Aorta (tissue), 5 donors: ENCODE data around the gene ISCA1. TPM values are rescaled to one million over a fixed set of nuclear protein-coding genes. Genes with fewer than 3 reads are reported as not detected.

Experiments used
- ATAC-seq: fragments of 200-7000 bp; cut with Tn5 transposase; one replicate; pipeline ENCODE4 v1.9.1; 2022; ENCODE audit warnings: moderate library complexity; ENCODE audit not compliant: low FRiP score
- DNase-seq, 2 donors: peaks; one replicate each; pipeline ENCODE4 v3.0.0-alpha.2; 2020
- H3K27ac ChIP-seq, 2 donors: one replicate each; pipeline ENCODE4 v1.5.1; 2013; ENCODE audit warnings: low read length in 2 of 2, mild to moderate bottlenecking in 2 of 2, moderate library complexity in 2 of 2, control low read depth in 1 of 2, inconsistent platforms in 1 of 2, low read depth in 1 of 2
- H3K27me3 ChIP-seq, 2 donors: one replicate each; pipeline ENCODE4 v1.6.1; 2013; ENCODE audit warnings: control low read depth in 1 of 2, low read length in 1 of 2, mild to moderate bottlenecking in 1 of 2, moderate library complexity in 1 of 2; ENCODE audit not compliant: insufficient read depth in 2 of 2, control insufficient read depth in 1 of 2
- H3K36me3 ChIP-seq, 2 donors: one replicate each; pipeline ENCODE4 v1.6.1; 2013; ENCODE audit warnings: control low read depth in 1 of 2, low read length in 1 of 2, mild to moderate bottlenecking in 1 of 2; ENCODE audit not compliant: insufficient read depth in 2 of 2, control insufficient read depth in 1 of 2
- H3K4me1 ChIP-seq, 2 donors: one replicate each; pipeline ENCODE4 v1.6.1; 2013; ENCODE audit warnings: low read length in 2 of 2, control low read depth in 1 of 2, mild to moderate bottlenecking in 1 of 2, moderate library complexity in 1 of 2; ENCODE audit not compliant: insufficient read depth in 2 of 2, control insufficient read depth in 1 of 2
- H3K4me3 ChIP-seq, 2 donors: one replicate each; pipeline ENCODE4 v1.5.1; 2013; ENCODE audit warnings: low read length in 2 of 2, control low read depth in 1 of 2, mild to moderate bottlenecking in 1 of 2
- H3K9me3 ChIP-seq: one replicate; pipeline ENCODE4 v1.6.1; 2013; ENCODE audit warnings: mild to moderate bottlenecking, low read length; ENCODE audit not compliant: control insufficient read depth
- WGBS, 2 donors: extraction: QIAGEN DNeasy Blood & Tissue Kit; methylation state at CpG; one replicate each; pipeline ENCODE4 v1.1.7; 2013; 5-methylcytosine and 5-hydroxymethylcytosine counted together
- intact Hi-C, 2 donors: fragments of 100-400 bp; cut with DNase I; formaldehyde crosslinking; loops; one replicate each; pipeline versions ENCODE4 v1.14.2 to v1.15.0; 2022
- long read RNA-seq, 2 donors: library from polyadenylated mRNA; unstranded; transcript quantifications; one replicate each; pipeline ENCODE4 v2.0.0, GENCODE V29; 2020 to 2021
- polyA plus RNA-seq, 2 donors: library from polyadenylated mRNA; stranded (reverse); fragments of 200-250 nt; gene quantifications; one replicate each; pipeline ENCODE4 v1.2.3, GENCODE V29; 2013
- total RNA-seq, 2 donors: library from RNA; stranded (reverse); fragmentation: NEBNext Ultra II Directional; extraction: Animal tissue kit (Norgen Biotek cat#: 25700); gene quantifications; one replicate each; pipeline ENCODE4 v1.2.1, GENCODE V29; 2021
- donor health status: healthy with polysubstance abuse.
- donor health status: Bipolar disorder and iron deficiency.
- donor health status: DM: no; HTN: no; CAD: no.
- donor health status: DM: no; HTN: no; CAD: no.
- donor health status: DM: yes; HTN: yes; CAD: no.

ISCA1 gene
- total RNA-seq (10 to 100 TPM; 24.1 to 25.1 TPM), polyA plus RNA-seq (10 to 100 TPM; 45.4 to 53.6 TPM)
- long read RNA-seq, donor 1, transcript ISCA1-203 (4 exons, 1,958 nt): major isoform, 89 of 96 reads
- long read RNA-seq, donor 1, partial matches to known transcripts: 1 of 96 reads
- long read RNA-seq, donor 1, other reads (novel, unspliced or antisense): 6 of 96 reads
- long read RNA-seq, donor 2, transcript ISCA1-203 (4 exons, 1,958 nt): major isoform, 14 of 20 reads
- long read RNA-seq, donor 2, partial matches to known transcripts: 0 of 20 reads
- long read RNA-seq, donor 2, other reads (novel, unspliced or antisense): 6 of 20 reads

DNA sequence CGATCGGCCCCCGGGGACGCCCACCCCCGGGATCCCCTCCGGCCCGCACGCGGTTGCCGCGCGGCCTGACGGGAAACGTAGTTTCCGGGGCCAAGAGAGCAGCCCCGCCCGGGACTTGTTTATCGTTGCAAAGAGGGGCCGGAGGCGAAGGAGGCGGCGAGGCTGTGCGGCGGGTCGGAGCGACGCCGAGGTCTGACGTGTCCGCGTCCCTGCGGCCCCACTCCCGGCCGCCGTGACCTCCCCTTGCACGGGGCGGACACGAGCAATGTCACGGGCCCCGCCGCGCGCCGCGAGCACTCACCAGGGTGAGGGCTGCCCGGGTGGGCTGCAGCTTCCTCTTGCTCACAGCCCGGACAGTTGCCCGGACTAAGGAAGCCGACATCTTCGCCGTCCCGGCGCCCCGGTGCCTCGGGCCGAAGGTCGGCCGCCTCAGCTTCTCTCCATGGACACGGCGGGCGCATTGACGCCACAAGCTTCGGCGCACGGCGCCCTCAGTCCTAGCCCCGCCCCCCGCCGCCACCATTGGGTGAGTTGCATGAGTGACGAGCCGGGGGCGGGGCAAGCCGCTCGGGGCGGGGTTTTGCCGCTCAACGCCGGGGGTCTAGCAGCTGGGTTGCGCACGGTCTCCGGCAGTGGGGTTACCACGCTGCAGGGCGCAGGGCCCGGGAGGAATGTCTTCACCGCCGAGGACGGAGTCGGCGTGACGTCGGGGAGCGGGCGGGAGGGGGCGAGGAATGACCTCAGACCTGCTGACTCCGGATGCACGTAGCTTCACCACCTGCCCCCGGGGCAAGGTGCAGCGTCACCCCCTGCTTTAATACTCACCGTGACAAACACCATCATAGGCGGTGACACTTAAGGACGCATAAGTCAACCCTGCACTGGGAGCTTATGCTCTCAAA, at the start of gene ISCA1:
Gene ISCA1, minus strand, starts transcription at position 462 of the 902 bp plus-strand sequence. Its CDS starts 80 bp downstream, at position 382.
- DNase-seq: peak; percentile 98 to 99
- ATAC-seq: peak; percentile 99
- intact Hi-C loops: loop anchor here in 1 of 2 donors (2.0 kb wide), 1 partner anchor 342 kb away; the partner anchor contains the start of gene NAA35
- Histone ChIP-seq H3K27me3 (no peaks in the 10 kb centered on the region), H3K4me3 (peak within 1 kb of the TSS; percentile 57 to 68), H3K36me3 (no peaks in the 10 kb centered on the region), H3K9me3 (no peaks in the 10 kb centered on the region), H3K27ac (peak within 1 kb of the TSS in 1 of 2 donors; percentile 72), H3K4me1 (no peaks in the 10 kb centered on the region)
- WGBS, 2 donors: 1% methylated on average over 90 to 101 of the region's 101 CpGs

DNA sequence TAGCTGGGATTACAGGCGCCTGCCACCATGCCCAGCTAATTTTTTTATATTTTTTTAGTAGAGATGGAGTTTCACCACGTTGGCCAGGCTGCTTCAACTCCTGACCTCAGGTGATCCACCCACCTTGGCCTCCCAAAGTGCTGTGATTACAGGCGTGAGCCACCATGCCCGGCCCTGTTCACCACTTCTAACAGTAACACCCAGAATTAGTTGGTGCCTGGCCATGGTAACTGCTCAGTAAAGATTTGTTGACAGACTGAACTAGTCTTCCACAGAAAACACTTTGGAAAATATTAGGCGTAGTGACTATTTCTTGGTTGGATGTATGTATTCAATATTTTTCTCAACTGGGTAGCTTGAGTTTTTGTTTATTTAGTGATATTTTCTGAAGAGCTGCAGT, 47.8 kb upstream of the ISCA1 start:
- Histone ChIP-seq H3K9me3 (no peaks in the 10 kb centered on the region), H3K4me3 (no peak overlapping the region), H3K4me1 (no peaks in the 10 kb centered on the region), H3K36me3 (peaks cover 4 to 6% of the 10 kb centered on the region in 2 donors), H3K27ac (no peak overlapping the region), H3K27me3 (no peaks in the 10 kb centered on the region)
- ATAC-seq: no peak
- DNase-seq: no peak
- intact Hi-C loops: no loop called here
- 90 to 93% methylated on average over 5 of the region's 5 CpGs for WGBS, 2 donors

- no peaks in the 10 kb centered on the region for H3K27me3 ChIP-seq
- no peak overlapping the region for H3K4me3 ChIP-seq
- H3K36me3 ChIP-seq: peaks cover 4 to 6% of the 10 kb centered on the region in 2 donors
- no peaks in the 10 kb centered on the region for H3K4me1 ChIP-seq
- DNase-seq (no peak), ATAC-seq (no peak)
- 46 to 59% methylated on average over 1 of the region's 1 CpG for WGBS, 2 donors
- intact Hi-C loops: no loop called here
- H3K9me3 ChIP-seq: no peaks in the 10 kb centered on the region
- no peak overlapping the region for H3K27ac ChIP-seq
Observed at GRCh38 chr9:86329649-86330048, 47.3 kb upstream of the ISCA1 start.

- 59 to 60% methylated on average over 4 of the region's 4 CpGs for WGBS, 2 donors
- Histone ChIP-seq H3K4me3 (no peak overlapping the region), H3K27me3 (no peaks in the 10 kb centered on the region), H3K9me3 (no peaks in the 10 kb centered on the region), H3K4me1 (no peaks in the 10 kb centered on the region), H3K27ac (no peak overlapping the region), H3K36me3 (peaks cover 4 to 12% of the 10 kb centered on the region in 2 donors)
- DNase-seq (no peak), ATAC-seq (no peak)
- intact Hi-C loops: no loop called here
Observed at GRCh38 chr9:86328156-86328555, 45.8 kb upstream of the ISCA1 start.

GRCh38 chr9:86326536-86326935, 44.2 kb upstream of the ISCA1 start:
- intact Hi-C loops: no loop called here
- Histone ChIP-seq H3K4me1 (no peaks in the 10 kb centered on the region), H3K36me3 (peaks cover 4 to 16% of the 10 kb centered on the region in 2 donors), H3K27ac (no peak overlapping the region), H3K27me3 (no peaks in the 10 kb centered on the region), H3K4me3 (no peak overlapping the region), H3K9me3 (no peaks in the 10 kb centered on the region)
- 82 to 86% methylated on average over 3 of the region's 3 CpGs for WGBS, 2 donors
- ATAC-seq: no peak
- no peak for DNase-seq

DNA sequence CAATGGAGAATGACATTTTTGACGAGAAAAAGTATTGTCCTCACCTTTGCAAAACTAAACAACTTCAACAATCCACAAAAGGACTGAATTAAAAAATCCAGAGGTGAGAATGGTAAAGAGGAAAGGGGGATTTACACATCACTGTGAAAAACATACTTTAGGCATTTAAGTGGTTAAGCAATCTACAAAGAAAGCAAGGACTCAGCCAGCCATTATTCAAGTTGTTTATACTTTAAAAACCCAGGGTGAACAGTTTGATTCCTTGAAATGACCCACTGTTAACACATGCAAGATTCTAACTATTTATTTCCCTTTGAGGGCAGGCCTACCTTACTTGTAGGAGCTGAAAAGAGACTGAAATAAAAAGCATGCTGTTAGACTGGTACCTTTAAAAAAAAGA, 42.6 kb upstream of the ISCA1 start:
- peaks cover 4 to 16% of the 10 kb centered on the region in 2 donors for H3K36me3 ChIP-seq
- intact Hi-C loops: no loop called here
- 88 to 90% methylated on average over 1 of the region's 1 CpG for WGBS, 2 donors

DNA sequence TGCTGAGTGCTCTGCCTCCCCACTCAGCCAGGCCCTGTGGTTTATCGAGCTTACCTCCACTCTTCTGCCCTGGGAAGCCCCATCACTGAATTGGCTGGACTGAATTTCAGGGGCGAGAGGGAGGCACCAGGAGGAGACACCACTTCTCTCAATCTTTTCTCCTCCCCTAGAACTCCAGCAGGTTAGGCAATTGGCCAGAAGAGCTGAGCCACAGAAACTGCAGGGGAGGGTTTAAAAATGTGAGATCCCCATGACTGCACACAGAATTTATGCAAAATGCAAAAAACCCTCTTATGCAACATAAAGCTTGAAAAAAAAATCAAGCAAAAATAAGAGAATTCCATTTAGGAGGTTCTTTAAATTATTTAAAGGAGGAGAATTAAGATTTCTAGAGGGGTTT, 42.0 kb upstream of the ISCA1 start:
- Histone ChIP-seq H3K27me3 (no peaks in the 10 kb centered on the region), H3K4me3 (no peak overlapping the region), H3K4me1 (no peaks in the 10 kb centered on the region), H3K9me3 (no peaks in the 10 kb centered on the region), H3K36me3 (peaks cover 4 to 16% of the 10 kb centered on the region in 2 donors), H3K27ac (no peak overlapping the region)
- DNase-seq (no peak), ATAC-seq (no peak)
- intact Hi-C loops: no loop called here
- 89% methylated on average over 2 of the region's 2 CpGs for WGBS, 2 donors

More for the DNA sequence above, 42.6 kb upstream of the ISCA1 start:
- Histone ChIP-seq H3K27me3 (no peaks in the 10 kb centered on the region), H3K27ac (no peak overlapping the region), H3K4me3 (no peak overlapping the region), H3K4me1 (no peaks in the 10 kb centered on the region), H3K9me3 (no peaks in the 10 kb centered on the region)
- DNase-seq (no peak), ATAC-seq (no peak)

- H3K9me3 ChIP-seq: no peaks in the 10 kb centered on the region
- no peak overlapping the region for H3K27ac ChIP-seq
- H3K27me3 ChIP-seq: no peaks in the 10 kb centered on the region
- intact Hi-C loops: no loop called here
- DNase-seq (no peak), ATAC-seq (no peak)
- H3K4me3 ChIP-seq: no peak overlapping the region
- peaks cover 7 to 15% of the 10 kb centered on the region in 2 donors for H3K36me3 ChIP-seq
- H3K4me1 ChIP-seq: no peaks in the 10 kb centered on the region
- WGBS, 2 donors: 79% methylated on average over 8 of the region's 8 CpGs
Observed at GRCh38 chr9:86322973-86323644, 40.8 kb upstream of the ISCA1 start.
